Measurements from ENCODE around the gene ABCA6.

Gene ABCA6

GRCh38 chr17:69159418-69159817 is 17.7 kb upstream of the ABCA6 start:
- TF ChIP-seq, protein P1, sequence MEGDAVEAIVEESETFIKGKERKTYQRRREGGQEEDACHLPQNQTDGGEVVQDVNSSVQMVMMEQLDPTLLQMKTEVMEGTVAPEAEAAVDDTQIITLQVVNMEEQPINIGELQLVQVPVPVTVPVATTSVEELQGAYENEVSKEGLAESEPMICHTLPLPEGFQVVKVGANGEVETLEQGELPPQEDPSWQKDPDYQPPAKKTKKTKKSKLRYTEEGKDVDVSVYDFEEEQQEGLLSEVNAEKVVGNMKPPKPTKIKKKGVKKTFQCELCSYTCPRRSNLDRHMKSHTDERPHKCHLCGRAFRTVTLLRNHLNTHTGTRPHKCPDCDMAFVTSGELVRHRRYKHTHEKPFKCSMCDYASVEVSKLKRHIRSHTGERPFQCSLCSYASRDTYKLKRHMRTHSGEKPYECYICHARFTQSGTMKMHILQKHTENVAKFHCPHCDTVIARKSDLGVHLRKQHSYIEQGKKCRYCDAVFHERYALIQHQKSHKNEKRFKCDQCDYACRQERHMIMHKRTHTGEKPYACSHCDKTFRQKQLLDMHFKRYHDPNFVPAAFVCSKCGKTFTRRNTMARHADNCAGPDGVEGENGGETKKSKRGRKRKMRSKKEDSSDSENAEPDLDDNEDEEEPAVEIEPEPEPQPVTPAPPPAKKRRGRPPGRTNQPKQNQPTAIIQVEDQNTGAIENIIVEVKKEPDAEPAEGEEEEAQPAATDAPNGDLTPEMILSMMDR (conservative IDR thresholded peaks at IDR 0.05; ENCODE audit: low read length) = no peak
- no peak for DNase-seq (ENCODE audit: low read depth)

DNA sequence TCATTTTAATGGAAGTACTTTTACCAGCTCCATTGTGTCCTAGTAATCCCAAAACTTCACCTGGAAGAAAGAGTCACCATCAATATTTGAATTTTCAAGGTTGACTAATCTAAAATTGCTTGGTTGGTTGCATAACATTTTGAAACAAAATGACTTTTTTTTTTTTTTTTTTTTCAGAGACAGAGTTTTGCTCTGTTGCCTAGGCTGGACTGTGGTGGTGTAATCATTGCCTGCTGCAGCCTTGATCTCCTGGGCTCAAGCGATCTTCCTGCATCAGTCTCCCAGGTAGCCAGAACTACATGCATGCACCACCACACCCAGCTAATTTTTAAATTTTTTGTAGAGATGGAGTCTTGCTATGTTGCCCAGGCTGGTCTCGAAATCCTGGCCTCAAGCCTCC is 12.6 kb upstream of the ABCA6 start:
- DNase-seq (ENCODE audit: low read depth) = no peak
- TF ChIP-seq, protein P1 (conservative IDR thresholded peaks at IDR 0.05; ENCODE audit: low read length) = no peak
- no peak overlapping the region for H3K4me3 ChIP-seq (ENCODE audit: low read length)

More at GRCh38 chr17:69159418-69159817, 17.7 kb upstream of the ABCA6 start:
- no peak overlapping the region for H3K4me3 ChIP-seq (ENCODE audit: low read length)

- H3K4me3 ChIP-seq (ENCODE audit: low read length) = no peak overlapping the region
- no peak for DNase-seq (ENCODE audit: low read depth)
- TF ChIP-seq, protein P1 (conservative IDR thresholded peaks at IDR 0.05; ENCODE audit: low read length) = no peak
Observed at GRCh38 chr17:69150333-69150732, 8.6 kb upstream of the ABCA6 start.

- H3K4me3 ChIP-seq (ENCODE audit: low read length) = no peak overlapping the region
- no peak for DNase-seq (ENCODE audit: low read depth)
- TF ChIP-seq, protein P1 (conservative IDR thresholded peaks at IDR 0.05; ENCODE audit: low read length) = no peak
Observed at GRCh38 chr17:69147460-69147859, 5.8 kb upstream of the ABCA6 start.

DNA sequence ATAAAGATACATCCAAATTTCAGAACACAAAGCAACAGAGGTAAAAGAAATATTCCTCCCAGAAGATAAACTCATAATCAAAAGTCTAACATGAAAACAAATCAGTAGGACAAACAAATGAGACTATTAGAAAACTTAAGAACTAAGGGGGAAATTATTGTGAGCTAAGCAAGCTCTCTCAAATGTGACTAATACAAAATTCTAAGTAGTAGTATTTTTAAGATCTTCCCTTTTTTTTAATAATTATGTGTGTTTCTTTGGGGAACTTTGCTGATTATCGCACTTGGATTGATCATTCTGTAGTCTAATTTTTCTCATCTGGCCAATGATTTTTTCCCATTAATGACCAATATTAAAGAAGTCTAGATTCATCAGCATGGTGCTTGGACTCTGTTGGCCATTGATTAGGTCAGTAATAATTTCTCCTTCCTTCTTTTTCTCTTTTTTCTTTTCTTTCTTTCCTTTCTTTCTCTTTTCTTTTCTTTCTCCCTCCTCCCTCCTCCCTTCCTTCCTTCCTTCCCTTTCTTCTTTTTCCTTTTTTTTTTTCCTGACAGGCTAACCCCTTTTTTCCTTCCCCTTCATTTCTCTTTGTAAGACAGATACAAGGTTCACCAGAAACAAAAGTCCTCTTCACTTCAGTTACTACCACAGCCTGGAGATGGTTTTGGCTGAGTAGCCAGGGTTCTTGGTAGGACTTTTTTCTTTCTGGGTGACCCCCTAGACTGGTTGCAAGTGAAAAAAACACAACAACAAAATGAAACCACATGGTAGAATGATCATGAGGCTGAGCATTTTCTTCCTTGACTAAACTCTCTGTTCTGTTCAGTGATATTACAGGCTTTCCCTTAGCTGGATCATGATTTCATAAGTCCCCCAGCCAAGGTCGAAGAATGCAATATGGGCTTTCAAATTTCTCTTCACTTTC is 2.9 kb upstream of the ABCA6 start:
- DNase-seq (ENCODE audit: low read depth) = no peak
- TF ChIP-seq, protein P1 (conservative IDR thresholded peaks at IDR 0.05; ENCODE audit: low read length) = no peak
- no peak overlapping the region for H3K4me3 ChIP-seq (ENCODE audit: low read length)

DNA sequence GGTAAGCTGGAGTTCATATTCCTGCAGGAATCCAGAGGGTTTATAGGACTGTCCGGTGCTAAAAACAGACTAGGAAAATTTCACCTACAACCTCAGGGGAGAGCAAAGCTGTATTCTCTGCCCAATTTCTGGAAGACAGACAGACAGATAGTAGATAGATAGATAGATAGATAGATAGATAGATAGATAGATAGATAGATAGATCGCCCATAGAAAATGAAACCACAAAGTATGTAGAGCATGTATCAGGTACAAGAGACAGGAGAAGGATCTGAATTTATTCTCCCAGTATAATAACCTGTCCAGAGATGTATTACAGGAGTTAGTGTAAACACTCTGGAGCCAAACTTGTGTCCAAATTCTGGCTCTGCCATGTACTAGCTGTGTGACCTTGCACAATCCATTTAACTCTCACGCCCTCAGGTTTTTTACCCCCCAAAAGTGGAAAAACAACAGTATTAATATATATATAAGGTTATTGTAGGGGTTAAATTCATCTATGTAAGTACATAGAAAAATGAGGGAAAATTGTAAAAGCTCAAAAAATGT is 2.1 kb upstream of the ABCA6 start:
- DNase-seq (ENCODE audit: low read depth) = no peak
- H3K4me3 ChIP-seq (ENCODE audit: low read length) = no peak overlapping the region
- TF ChIP-seq, protein P1 (conservative IDR thresholded peaks at IDR 0.05; ENCODE audit: low read length) = no peak

DNA sequence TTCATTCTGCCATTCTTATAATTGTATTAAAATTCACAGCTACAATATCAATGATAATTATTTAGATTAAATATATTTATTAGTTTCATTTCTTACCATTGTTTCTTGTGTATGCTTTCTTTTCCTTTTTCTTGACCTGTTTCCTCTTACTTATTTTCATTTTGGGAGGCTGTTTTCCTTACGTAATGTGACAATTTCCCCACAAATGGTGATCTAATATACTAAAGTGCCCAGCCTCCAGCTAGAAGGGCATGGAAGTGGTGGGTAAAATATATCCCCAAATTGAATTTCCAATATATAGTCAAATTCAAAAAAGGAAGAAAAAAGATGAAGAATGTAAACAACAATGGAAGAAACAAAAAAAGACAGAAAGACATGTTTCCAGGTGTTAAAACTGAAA is 1.5 kb upstream of the ABCA6 start:
- no peak overlapping the region for H3K4me3 ChIP-seq (ENCODE audit: low read length)
- TF ChIP-seq, protein P1 (conservative IDR thresholded peaks at IDR 0.05; ENCODE audit: low read length) = no peak

More for the DNA sequence above, 1.5 kb upstream of the ABCA6 start:
- DNase-seq (ENCODE audit: low read depth) = no peak
